K562 (cell line): ENCODE data around the gene PPP1R14D. TPM values are rescaled to one million over a fixed set of nuclear protein-coding genes. Genes with fewer than 3 reads are reported as not detected.

ENCODE experiments used
- BMI1 ChIP-seq: fragments of 150-350 bp; IDR thresholded peaks from 2 replicates; pipeline ENCODE4 v1.6.1; 2014; ENCODE audit warnings: low read length
- CC2D1A ChIP-seq: fragments of 450-650 bp; IDR thresholded peaks from 2 replicates; pipeline ENCODE4 v1.6.1; 2017; ENCODE audit warnings: mild to moderate bottlenecking
- DPF2 ChIP-seq: fragments of 450-650 bp; IDR thresholded peaks from 2 replicates; pipeline ENCODE4 v1.6.1; 2016
- GTF2B ChIP-seq: IDR thresholded peaks from 2 replicates; pipeline ENCODE4 v1.6.1; 2011; ENCODE audit not compliant: insufficient read length; ENCODE audit errors: extremely low read depth
- HOMEZ ChIP-seq: fragments of 250-450 bp; sonication (Bioruptor Pico); IDR thresholded peaks from 2 replicates; pipeline ENCODE4 v1.4.0; 2020; ENCODE audit warnings: mild to moderate bottlenecking, moderate library complexity
- HOXB6 ChIP-seq: fragments of 250-450 bp; sonication (Bioruptor Pico); IDR thresholded peaks from 2 replicates; pipeline ENCODE4 v1.5.1; 2022; ENCODE audit warnings: mild to moderate bottlenecking, borderline replicate concordance
- ILF3 ChIP-seq: fragments of 450-650 bp; IDR thresholded peaks from 2 replicates; pipeline ENCODE4 v1.6.1; 2018; ENCODE audit warnings: antibody characterized with exemption, mild to moderate bottlenecking, moderate library complexity, borderline replicate concordance
- L3MBTL2 ChIP-seq: fragments of 450-650 bp; IDR thresholded peaks from 2 replicates; pipeline ENCODE4 v1.6.1; 2016; ENCODE audit warnings: mild to moderate bottlenecking, moderate library complexity
- MITF ChIP-seq: IDR thresholded peaks from 2 replicates; pipeline ENCODE4 v1.6.1; 2014; ENCODE audit warnings: antibody characterized with exemption
- NFATC3 ChIP-seq: fragments of 450-650 bp; IDR thresholded peaks from 2 replicates; pipeline ENCODE4 v1.6.1; 2017; ENCODE audit warnings: mild to moderate bottlenecking
- PBX2 ChIP-seq, 2 experiments: IDR thresholded peaks in 1 of 2; conservative IDR thresholded peaks in 1 of 2; 2 replicates each; pipeline ENCODE4 v1.6.1; 2016; ENCODE audit warnings: low read depth in 2 of 2, mild to moderate bottlenecking in 1 of 2, missing compliant biosample characterization in 1 of 2, missing genetic modification characterization in 1 of 2, moderate library complexity in 1 of 2
- PURB ChIP-seq: sonication (generic); formaldehyde crosslinking; IDR thresholded peaks from 2 replicates; pipeline ENCODE4 v1.9.0; 2021; ENCODE audit warnings: low read depth, mild to moderate bottlenecking, missing genetic modification reagents
- RBBP5 ChIP-seq: fragments of 200-600 bp; sonication (generic); IDR thresholded peaks from 2 replicates; pipeline ENCODE4 v1.6.1; 2012; ENCODE audit warnings: borderline replicate concordance, mild to moderate bottlenecking, low read length, control low read depth, inconsistent platforms; ENCODE audit not compliant: insufficient read depth, poor library complexity, severe bottlenecking
- SREBF1 ChIP-seq: fragments of 150-350 bp; IDR thresholded peaks from 2 replicates; pipeline ENCODE4 v1.6.1; 2014; ENCODE audit warnings: antibody characterized with exemption, low read depth, low read length, borderline replicate concordance
- ZBTB49 ChIP-seq: sonication (generic); formaldehyde crosslinking; IDR thresholded peaks from 2 replicates; pipeline ENCODE4 v1.8.0; 2022; ENCODE audit warnings: missing genetic modification reagents, mild to moderate bottlenecking, borderline replicate concordance
- ZNF165 ChIP-seq: fragments of 250-450 bp; sonication (Bioruptor Pico); IDR thresholded peaks from 2 replicates; pipeline ENCODE4 v1.4.0; 2020; ENCODE audit warnings: borderline replicate concordance
- ZNF695 ChIP-seq: fragments of 450-650 bp; formaldehyde crosslinking; IDR thresholded peaks from 2 replicates; pipeline ENCODE4 v1.4.0; 2020; ENCODE audit warnings: mild to moderate bottlenecking, moderate library complexity
- ZNF77 ChIP-seq: fragments of 250-450 bp; sonication (Bioruptor Pico); IDR thresholded peaks from 2 replicates; pipeline ENCODE4 v1.5.0; 2020
- polyA plus RNA-seq, 8 experiments: library from polyadenylated mRNA; depleted of rRNA in 4 of 8; stranded (reverse) in 5 of 8; unstranded in 3 of 8; fragments of >200 nt; fragmentation: Nextera tagmentation in 2 of 8; fragmentation: Illumina TruSeq in 1 of 8; extraction: Ambion mirVana in 2 of 8; extraction: Trizol in 1 of 8; gene quantifications; 2 replicates each; pipeline versions ENCODE4 v1.2.1 to v1.2.3, GENCODE V29; 2011 to 2014; ENCODE audit warnings: inconsistent platforms in 1 of 8, missing spikeins in 1 of 8
- total RNA-seq, 7 experiments: library from RNA; depleted of rRNA in 6 of 7; stranded (reverse); fragments of >200 nt in 6 of 7; fragmentation: Illumina TruSeq in 2 of 7; extraction: Trizol in 2 of 7; gene quantifications; 2 replicates each; pipeline versions ENCODE4 v1.2.1 to v1.2.3, GENCODE V29; 2011 to 2021; ENCODE audit warnings: low replicate concordance in 1 of 7

PPP1R14D gene
- total and polyA plus RNA-seq, 9 of the 15 experiments (the other 6 are each of a cell fraction or from before 2014, with no cell fraction given), result 0.11 to 0.18 TPM; not detected in 7

GRCh38 chr15:40825661-40826422 is 2.7 kb downstream of the PPP1R14D start (continued):
- no peak for TF ChIP-seq GTF2B
- no peak for TF ChIP-seq BMI1
- TF ChIP-seq HOMEZ (CRISPR knock-in tag), result no peak
- no peak; the same call in 1 of the 2 replicates for TF ChIP-seq L3MBTL2
- no peak for TF ChIP-seq HOXB6 (CRISPR knock-in tag)
- peak; percentile 77; the same call in 1 of the 2 replicates for TF ChIP-seq CC2D1A
- TF ChIP-seq PURB (CRISPR knock-in tag), result no peak
- no peak for TF ChIP-seq ZNF165 (CRISPR knock-in tag)
- TF ChIP-seq PBX2 (CRISPR knock-in tag; IDR thresholded peaks at IDR 0.05; ENCODE audit: low read depth), result no peak
- TF ChIP-seq PBX2 (tag; conservative IDR thresholded peaks at IDR 0.05; ENCODE audit: low read depth), result 0 out of 2 replicates have a peak, but pooled peaks have one; percentile 44
- TF ChIP-seq RBBP5, result no peak
- TF ChIP-seq NFATC3, result no peak
- no peak for TF ChIP-seq ZBTB49 (CRISPR knock-in tag)
- peak; percentile 58; the same call in 1 of the 2 replicates for TF ChIP-seq MITF
- no peak for TF ChIP-seq ZNF695 (CRISPR knock-in tag)
- peak; percentile 96 for TF ChIP-seq DPF2
- no peak for TF ChIP-seq SREBF1
- TF ChIP-seq ZNF77 (CRISPR knock-in tag), result no peak
- 0 out of 2 replicates have a peak, but pooled peaks have one; percentile 51 for TF ChIP-seq ILF3
